GM19467 (cell line): ENCODE results near the gene COL8A2.

Source experiments
- ATAC-seq: cut with Tn5 transposase; IDR thresholded peaks from one replicate; pipeline ENCODE4 v1.9.1; 2021; ENCODE audit warnings: mild to moderate bottlenecking, moderate library complexity; ENCODE audit not compliant: unreplicated experiment

COL8A2 gene

DNA sequence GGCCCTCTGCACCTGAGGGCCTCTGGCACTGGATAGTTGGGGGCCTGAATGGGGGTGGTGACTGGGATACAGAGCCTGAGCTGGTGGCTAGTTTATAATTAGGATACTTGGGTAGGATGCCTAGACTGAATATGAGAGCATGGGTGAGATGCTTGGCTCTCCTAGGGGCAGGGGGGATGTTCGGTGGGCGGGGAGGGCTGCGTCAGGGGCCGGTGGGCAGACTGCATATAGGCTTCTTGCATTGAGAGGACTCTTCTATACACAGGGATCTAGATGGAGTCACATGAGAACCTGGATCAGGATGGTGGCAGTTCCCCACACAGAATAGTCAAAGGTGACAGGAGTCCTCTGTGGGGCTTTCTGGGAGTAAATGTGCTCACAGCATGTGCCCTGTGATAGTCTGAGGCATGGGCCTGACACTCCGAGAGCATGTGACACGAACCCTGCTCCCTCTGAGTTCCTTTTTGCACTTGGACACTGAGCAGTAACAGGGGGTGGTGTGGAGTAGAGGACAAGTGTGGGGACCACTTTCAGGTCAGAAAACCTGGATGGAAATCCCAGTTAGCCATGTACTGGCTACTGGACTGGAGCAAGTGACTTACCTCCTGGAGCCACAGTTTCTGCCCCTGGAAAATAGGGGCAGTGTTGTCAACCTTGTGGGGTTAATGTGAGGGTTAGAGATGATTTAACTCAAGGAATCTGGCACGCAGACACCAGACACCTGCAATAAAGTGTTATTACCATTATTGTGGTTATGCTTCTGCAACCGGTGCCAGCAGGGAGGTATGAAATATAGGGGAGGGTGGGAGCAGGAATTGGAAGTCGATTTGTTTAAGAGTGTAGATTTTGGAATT is 33.2 kb upstream of the COL8A2 start:
- no peak for ATAC-seq

GRCh38 chr1:36157115-36157903 is 32.3 kb upstream of the COL8A2 start:
- ATAC-seq, result no peak

- peak; percentile 11 for ATAC-seq
Measured at GRCh38 chr1:36156329-36157114, 31.5 kb upstream of the COL8A2 start.

- ATAC-seq, result peak; percentile 44
Measured at GRCh38 chr1:36155408-36156328, 30.6 kb upstream of the COL8A2 start, which contains the start of gene MAP7D1. Gene MAP7D1 (plus strand): TSS chr1:36156160. CDS start chr1:36156418, 258 bp downstream.

DNA sequence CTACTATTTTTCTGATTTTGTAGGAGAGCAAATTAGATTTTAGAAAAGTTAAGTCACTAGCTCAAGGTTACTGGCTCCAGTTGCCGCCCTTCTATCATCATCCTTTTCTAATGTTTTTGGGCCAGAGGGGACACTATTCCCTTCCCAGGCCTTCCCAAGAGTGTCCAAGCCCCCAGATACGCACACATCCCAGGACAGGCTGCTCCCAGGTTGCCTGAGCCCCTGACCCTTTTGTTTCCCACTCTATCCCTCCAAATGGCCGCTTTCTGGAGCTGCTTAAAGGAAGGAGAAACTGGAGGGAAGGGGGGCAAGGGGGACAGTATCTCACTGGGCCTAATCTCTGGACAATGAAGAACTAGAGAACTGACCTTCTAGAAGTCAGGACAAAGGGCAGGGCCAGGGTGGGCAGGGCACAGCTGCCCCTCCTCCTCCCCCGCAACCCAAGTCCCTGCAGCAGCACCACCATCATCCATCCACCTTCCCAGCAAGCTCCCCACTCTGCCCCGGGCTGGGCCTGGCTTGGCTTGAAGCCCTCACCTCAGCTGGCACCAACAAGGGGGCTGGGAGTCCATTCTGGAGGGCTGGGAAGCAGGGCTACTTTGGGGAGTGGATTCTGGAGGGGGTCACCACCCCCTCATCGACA is 29.9 kb upstream of the COL8A2 start:
- no peak for ATAC-seq

- ATAC-seq, result no peak
Measured at GRCh38 chr1:36154335-36154734, 29.3 kb upstream of the COL8A2 start.

- no peak for ATAC-seq
Measured at GRCh38 chr1:36153476-36153875, 28.5 kb upstream of the COL8A2 start.

DNA sequence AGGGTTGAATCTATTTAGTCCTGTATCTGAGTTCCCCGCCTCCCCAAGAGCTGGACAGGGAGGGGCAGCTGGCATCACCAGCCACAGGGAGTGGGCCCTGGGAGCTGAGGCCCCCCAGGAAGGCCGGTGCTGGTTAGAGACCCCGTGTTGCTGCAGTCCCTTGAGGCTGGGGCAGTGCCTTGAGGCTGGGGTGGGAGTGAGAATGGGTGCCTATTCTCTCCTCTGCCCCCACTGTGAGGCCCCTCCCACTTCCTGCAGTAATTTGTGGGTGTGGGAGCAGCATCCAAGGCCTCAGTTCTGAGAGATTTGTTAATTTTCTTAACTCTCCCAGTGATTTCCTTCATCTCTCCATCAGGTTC is 26.8 kb upstream of the COL8A2 start:
- ATAC-seq, result no peak

DNA sequence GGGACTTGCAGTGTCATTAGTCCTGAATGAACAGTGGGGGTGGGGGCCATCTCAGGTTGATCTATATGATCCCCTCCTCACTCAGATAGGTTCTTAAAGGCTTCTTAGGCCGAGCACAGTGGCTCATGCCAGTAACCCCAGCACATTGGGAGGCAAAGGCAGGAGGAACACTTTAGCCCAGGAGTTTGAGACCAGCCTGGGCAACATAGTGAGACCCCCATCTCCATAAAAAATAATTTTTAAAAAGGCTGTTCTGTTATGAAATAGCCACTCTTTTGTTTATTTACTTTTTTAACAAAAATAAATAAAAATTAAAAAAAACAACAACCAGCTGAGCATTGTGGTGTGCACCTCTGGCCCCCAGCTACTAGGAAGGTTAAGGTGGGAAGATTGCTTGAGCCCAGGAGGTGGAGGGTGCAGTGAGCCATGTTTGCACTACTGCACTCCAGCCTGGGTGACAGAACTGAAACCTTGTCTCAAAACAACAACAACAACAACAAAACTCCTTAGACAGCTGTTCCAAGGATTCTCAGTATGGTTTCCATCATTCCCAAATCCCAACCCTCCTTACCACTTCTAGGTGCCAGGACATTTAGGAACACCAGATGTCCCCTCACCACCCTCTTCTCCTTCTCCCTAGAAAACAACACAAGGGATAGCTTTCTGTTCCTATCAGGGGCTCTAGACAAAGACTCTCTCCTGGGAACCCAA is 26.3 kb upstream of the COL8A2 start:
- ATAC-seq, result no peak

- ATAC-seq, result peak; percentile 37
Measured at GRCh38 chr1:36150296-36151133, 25.5 kb upstream of the COL8A2 start.

DNA sequence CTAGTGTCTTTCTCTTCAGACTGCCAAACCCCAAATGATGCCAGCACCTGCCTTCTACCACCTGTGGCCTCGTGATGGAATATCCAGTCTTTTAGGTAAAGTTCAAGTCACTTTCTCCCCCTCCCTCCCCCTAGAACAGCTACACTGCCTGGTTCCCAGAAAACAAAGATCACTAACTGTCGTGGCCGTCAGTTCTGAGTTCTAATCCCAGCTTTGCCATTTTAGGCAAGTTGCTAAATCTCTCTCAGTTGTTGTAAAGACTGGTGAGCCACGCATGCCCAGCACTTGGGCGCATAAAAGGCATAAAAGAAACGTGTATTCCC is 24.9 kb upstream of the COL8A2 start:
- ATAC-seq, result no peak

DNA sequence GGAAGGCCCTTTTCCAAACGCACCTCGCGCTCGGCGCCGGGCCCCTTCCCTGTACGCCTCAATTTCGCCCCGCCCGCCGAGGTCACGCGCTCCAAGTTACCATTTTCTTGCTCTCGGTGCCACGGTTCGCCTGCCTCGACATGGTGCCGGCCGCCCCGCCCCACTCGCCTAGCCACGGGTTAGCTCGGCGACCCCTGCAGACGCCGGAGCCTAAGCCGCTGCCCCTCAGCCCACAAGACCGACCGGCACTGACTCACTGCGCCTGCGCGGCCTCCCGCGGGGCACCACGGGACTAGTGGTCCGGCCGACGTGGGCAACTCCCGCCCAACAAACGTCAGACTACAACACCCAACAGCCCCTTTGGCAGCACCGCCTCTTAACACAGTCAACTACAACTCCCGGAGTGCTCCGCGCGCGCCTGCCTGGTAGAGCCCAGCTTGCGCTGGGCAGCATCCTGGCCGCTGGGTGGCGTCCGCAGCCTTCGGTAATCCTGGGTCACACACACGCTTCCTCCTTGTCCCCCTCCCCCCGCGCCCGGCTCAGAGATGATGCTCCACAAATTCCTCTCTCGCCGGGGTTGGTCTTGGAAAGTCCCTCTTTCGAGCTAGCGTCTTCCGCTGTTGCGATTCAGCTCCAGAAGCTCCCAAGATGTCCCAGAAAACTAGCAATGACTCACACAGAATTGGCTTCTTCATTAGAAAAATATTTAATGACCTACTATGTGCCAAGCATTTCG is 24.4 kb upstream of the COL8A2 start, which contains the start of gene TRAPPC3:
Gene TRAPPC3 (minus strand): TSS at position 250 of the 736 bp plus-strand sequence. CDS start 108 bp downstream, at position 142.
- peak; percentile 82 for ATAC-seq

GRCh38 chr1:36148821-36149236 is 23.8 kb upstream of the COL8A2 start:
- no peak for ATAC-seq

- ATAC-seq, result no peak
Measured at GRCh38 chr1:36144413-36144812, 19.4 kb upstream of the COL8A2 start.

- ATAC-seq, result no peak
Measured at GRCh38 chr1:36143424-36143823, 18.4 kb upstream of the COL8A2 start.

DNA sequence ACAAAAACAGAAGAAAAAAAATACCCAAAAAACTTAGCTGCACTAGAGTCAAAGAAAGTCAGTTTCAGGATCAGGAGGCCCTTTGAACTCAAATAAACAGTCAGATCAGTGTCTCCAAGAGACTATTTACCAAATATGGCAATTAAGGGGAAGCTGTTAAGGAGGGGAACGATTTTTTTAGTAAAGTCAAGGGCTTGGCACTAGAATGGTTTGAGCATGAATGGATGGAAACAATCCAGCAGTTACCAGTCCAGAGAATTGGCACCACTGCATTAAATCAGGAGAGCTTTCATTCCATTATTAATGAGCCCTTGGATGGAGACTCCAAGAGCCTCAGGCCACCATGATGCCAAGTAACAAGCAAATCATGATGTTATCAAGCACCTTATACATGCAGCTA is 17.1 kb upstream of the COL8A2 start:
- ATAC-seq, result no peak

DNA sequence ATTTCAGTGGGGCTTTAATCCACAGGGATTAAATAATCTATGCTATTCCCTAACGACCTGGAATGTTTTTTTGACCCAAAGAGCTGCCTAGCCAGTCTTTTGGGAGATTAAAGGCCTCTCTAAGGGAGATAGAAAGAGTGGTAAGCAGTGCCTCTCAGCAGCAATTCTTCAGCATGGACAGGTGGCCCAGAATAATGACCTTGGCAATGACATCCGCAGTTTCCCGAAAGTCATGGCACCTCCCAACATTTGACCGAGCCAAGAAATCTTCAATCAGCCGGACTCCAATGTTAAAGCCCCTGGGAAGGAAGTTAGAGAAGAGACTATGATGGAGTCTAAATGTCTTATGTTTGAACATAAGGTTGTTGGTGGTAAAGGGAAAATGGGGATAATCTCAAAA is 14.5 kb upstream of the COL8A2 start:
- no peak for ATAC-seq

GRCh38 chr1:36137776-36138175 is 12.8 kb upstream of the COL8A2 start:
- no peak for ATAC-seq
